Naive thymus-derived CD4-positive, alpha-beta T cell (primary cell): Measurements from ENCODE around the gene TRMT1L. TPM values are rescaled to one million over a fixed set of nuclear protein-coding genes. Genes with fewer than 3 reads are reported as not detected.

Experiments
- ATAC-seq: fragments of 150-1000 bp; cut with Tn5 transposase; 2 replicates; pipeline ENCODE4 v1.10.0; 2021; ENCODE audit warnings: mild to moderate bottlenecking, moderate library complexity
- CTCF ChIA-PET: fragments of 350-600 bp; sonication (Branson Sonifier 250); formaldehyde crosslinking; loops from one replicate; lab custom pipeline; 2021; ENCODE audit warnings: antibody characterized with exemption; lab: Charles Lee
- POLR2A ChIA-PET: fragments of 350-600 bp; sonication (Branson Sonifier 250); formaldehyde crosslinking; loops from one replicate; lab custom pipeline; 2021; ENCODE audit warnings: antibody characterized with exemption, inconsistent platforms; lab: Charles Lee
- DNase-seq, 9 donors: peaks; one replicate each; pipeline versions ENCODE4 v3.0.0 to v3.0.0-alpha.2; 2020 to 2022; ENCODE audit warnings: mixed read lengths in 1 of 9
- H3K27ac ChIP-seq: one replicate; pipeline ENCODE4 v1.7.0; 2013; ENCODE audit warnings: mild to moderate bottlenecking, low read depth, low read length, moderate library complexity
- H3K27me3 ChIP-seq, 2 donors: one replicate each; pipeline ENCODE4 v1.7.0; 2013; ENCODE audit warnings: low read length in 2 of 2, mild to moderate bottlenecking in 2 of 2, moderate library complexity in 2 of 2; ENCODE audit not compliant: control insufficient read depth in 2 of 2, insufficient read depth in 2 of 2
- H3K36me3 ChIP-seq, 3 experiments: 1 replicate in 2 of 3; 2 replicates in 1 of 3; pipeline ENCODE4 v1.7.0; 2013; ENCODE audit warnings: low read length in 3 of 3, mild to moderate bottlenecking in 3 of 3, moderate library complexity in 1 of 3; ENCODE audit not compliant: insufficient read depth in 3 of 3, control insufficient read depth in 2 of 3
- H3K4me1 ChIP-seq, 2 donors: one replicate each; pipeline ENCODE4 v1.7.0; 2013; ENCODE audit warnings: low read length in 2 of 2, mild to moderate bottlenecking in 2 of 2, moderate library complexity in 1 of 2; ENCODE audit not compliant: control insufficient read depth in 2 of 2, insufficient read depth in 2 of 2
- H3K4me3 ChIP-seq: 2 replicates; pipeline ENCODE4 v1.7.0; 2013; ENCODE audit warnings: mild to moderate bottlenecking, low read length
- H3K9me3 ChIP-seq, 3 experiments: 1 replicate in 2 of 3; 2 replicates in 1 of 3; pipeline ENCODE4 v1.7.0; 2013; ENCODE audit warnings: low read length in 3 of 3; ENCODE audit not compliant: control insufficient read depth in 2 of 3
- H3K27ac Mint-ChIP-seq, 9 donors: one replicate each; pipeline ENCODE4 v1.8.0; 2020 to 2022; ENCODE audit warnings: mixed read lengths in 9 of 9, mild to moderate bottlenecking in 8 of 9, moderate library complexity in 5 of 9, inconsistent platforms in 2 of 9
- H3K27me3 Mint-ChIP-seq, 5 donors: one replicate each; pipeline ENCODE4 v1.8.0; 2021 to 2022; ENCODE audit warnings: mixed read lengths in 5 of 5, mild to moderate bottlenecking in 1 of 5
- H3K36me3 Mint-ChIP-seq, 5 donors: one replicate each; pipeline ENCODE4 v1.8.0; 2020 to 2022; ENCODE audit warnings: mixed read lengths in 5 of 5, mild to moderate bottlenecking in 3 of 5, inconsistent platforms in 1 of 5
- H3K4me1 Mint-ChIP-seq, 7 donors: one replicate each; pipeline ENCODE4 v1.8.0; 2020 to 2022; ENCODE audit warnings: mixed read lengths in 7 of 7, mild to moderate bottlenecking in 3 of 7, inconsistent platforms in 1 of 7
- H3K4me3 Mint-ChIP-seq, 10 donors: one replicate each; pipeline ENCODE4 v1.8.0; 2020 to 2022; ENCODE audit warnings: mild to moderate bottlenecking in 10 of 10, mixed read lengths in 10 of 10, moderate library complexity in 6 of 10, inconsistent platforms in 2 of 10
- H3K9me3 Mint-ChIP-seq, 11 donors: one replicate each; pipeline ENCODE4 v1.8.0; 2020 to 2022; ENCODE audit warnings: mixed read lengths in 11 of 11, mild to moderate bottlenecking in 4 of 11, inconsistent platforms in 1 of 11, moderate library complexity in 1 of 11
- intact Hi-C, 2 donors: fragments of 100-400 bp; cut with micrococcal nuclease; formaldehyde crosslinking; loops; one replicate each; pipeline ENCODE4 v1.15.1; 2023
- polyA plus RNA-seq, 2 donors: library from polyadenylated mRNA; unstranded; fragments of 300-500 nt; fragmentation: Illumina TruSeq; gene quantifications; one replicate each; pipeline ENCODE4 v1.2.3, GENCODE V29; 2021
- total RNA-seq, 6 experiments: library from RNA in 5 of 6; stranded (reverse) in 5 of 6; gene quantifications; 1 replicate in 5 of 6; 2 replicates in 1 of 6; pipeline ENCODE4 v1.2.3 and lab custom pipeline; 2021 to 2026

Gene TRMT1L
- total and polyA plus RNA-seq, 7 experiments from 2014 or later: 11.6 to 33.9 (median 19.5) TPM

- CTCF ChIA-PET: no interaction called here
- POLR2A ChIA-PET: interaction anchor here (1.2 kb wide), 1 partner anchor 10 kb away, joined by 3 read pairs; the partner anchor contains the start of genes SWT1 and TRMT1L
- Mint-ChIP-seq H3K4me3 (no peak overlapping the region), H3K4me1 (peaks cover 0 to 20% (median 5%) of the 10 kb centered on the region in 7 donors), H3K27ac (peak overlapping the region in 2 of 9 donors; percentile 6 to 56), H3K9me3 (no peaks in the 10 kb centered on the region), H3K27me3 (no peaks in the 10 kb centered on the region), H3K36me3 (peaks cover under 1 to 48% (median 11%) of the 10 kb centered on the region in 5 donors)
- intact Hi-C loops: no loop called here
- Histone ChIP-seq H3K36me3 (no peaks in the 10 kb centered on the region), H3K4me3 (no peak overlapping the region), H3K9me3 (no peaks in the 10 kb centered on the region), H3K27ac (no peak overlapping the region), H3K4me1 (peaks cover 0 to 4% of the 10 kb centered on the region in 2 donors), H3K27me3 (no peaks in the 10 kb centered on the region)
- no peak for DNase-seq
- no peak for ATAC-seq
Measured at GRCh38 chr1:185166106-185166505, 9.4 kb upstream of the TRMT1L start.

- H3K36me3 ChIP-seq: peaks cover 0 to under 1% (median 0%) of the 10 kb centered on the region in 3 experiments
- Mint-ChIP-seq H3K4me3 (no peak overlapping the region), H3K36me3 (peaks cover under 1 to 36% (median 8%) of the 10 kb centered on the region in 5 donors), H3K4me1 (peaks cover 9 to 40% (median 13%) of the 10 kb centered on the region in 7 donors), H3K9me3 (no peaks in the 10 kb centered on the region), H3K27ac (no peak overlapping the region), H3K27me3 (no peaks in the 10 kb centered on the region)
- no peak overlapping the region for H3K4me3 ChIP-seq
- H3K4me1 ChIP-seq: peaks cover 0 to 5% of the 10 kb centered on the region in 2 donors
- ChIA-PET CTCF (no interaction called here), POLR2A (no interaction called here)
- H3K27ac ChIP-seq: no peak overlapping the region
- H3K27me3 ChIP-seq: no peaks in the 10 kb centered on the region
- H3K9me3 ChIP-seq: no peaks in the 10 kb centered on the region
- intact Hi-C loops: no loop called here
- DNase-seq (no peak), ATAC-seq (no peak)
Measured at GRCh38 chr1:185162491-185162890, 5.7 kb upstream of the TRMT1L start.

DNA sequence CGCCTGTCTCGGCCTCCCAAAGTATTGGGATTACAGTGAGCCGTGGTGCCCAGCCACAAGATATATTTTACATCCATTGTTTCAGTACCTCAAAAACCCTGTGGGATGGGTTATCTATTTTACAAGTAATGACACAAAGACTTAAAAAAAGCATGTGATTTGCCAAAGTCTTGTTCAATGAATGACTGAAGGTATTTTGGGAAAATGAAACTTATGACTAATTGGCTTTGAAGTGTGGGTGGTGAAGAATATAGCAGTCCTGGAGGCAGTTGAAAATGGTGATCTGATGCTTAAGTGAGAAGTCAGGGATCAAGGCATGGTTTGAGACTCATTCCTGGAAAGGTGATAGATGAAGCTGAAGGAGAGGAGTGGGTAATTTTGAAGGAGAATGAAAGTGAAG is 3.2 kb upstream of the TRMT1L start:
- no peak overlapping the region for H3K4me3 ChIP-seq
- Mint-ChIP-seq H3K9me3 (no peaks in the 10 kb centered on the region), H3K27me3 (no peaks in the 10 kb centered on the region), H3K4me1 (peaks cover 17 to 44% (median 27%) of the 10 kb centered on the region in 7 donors), H3K27ac (peak overlapping the region in 1 of 9 donors; percentile 19), H3K36me3 (peaks cover 0 to 17% (median 3%) of the 10 kb centered on the region in 5 donors), H3K4me3 (peak overlapping the region in 1 of 10 donors; percentile 38)
- ATAC-seq (no peak), DNase-seq (no peak)
- H3K27ac ChIP-seq: no peak overlapping the region
- no peaks in the 10 kb centered on the region for H3K9me3 ChIP-seq
- peaks cover 9 to 13% of the 10 kb centered on the region in 2 donors for H3K4me1 ChIP-seq
- intact Hi-C loops: loop anchor here (5.0 to 10.0 kb wide), 7 partner anchors 125 to 1203 kb away; partner anchors contain the start of genes PRG4 (in 1 of the 2) and TSEN15 (in 1 of the 2)
- peaks cover 0 to 11% (median 0%) of the 10 kb centered on the region in 3 experiments for H3K36me3 ChIP-seq
- H3K27me3 ChIP-seq: no peaks in the 10 kb centered on the region
- ChIA-PET POLR2A (interaction anchor here (1.2 kb wide), 1 partner anchor 405 kb away, joined by 3 read pairs; the partner anchor contains the start of gene EDEM3), CTCF (interaction anchor here (0.6 kb wide), 1 partner anchor 426 kb away, joined by 3 read pairs; no protein-coding TSS in a partner anchor)

- H3K27ac Mint-ChIP-seq: no peak overlapping the region
- no peaks in the 10 kb centered on the region for H3K9me3 Mint-ChIP-seq
- H3K27me3 Mint-ChIP-seq: no peaks in the 10 kb centered on the region
- H3K4me1 ChIP-seq: peaks cover 9 to 20% of the 10 kb centered on the region in 2 donors
- intact Hi-C loops: loop anchor here (5.0 to 10.0 kb wide), 7 partner anchors 126 to 1201 kb away; partner anchors contain the start of genes PRG4 (in 1 of the 2) and TSEN15 (in 1 of the 2)
- H3K27me3 ChIP-seq: no peaks in the 10 kb centered on the region
- H3K4me3 ChIP-seq: no peak overlapping the region
- DNase-seq: no peak
- POLR2A ChIA-PET: interaction anchor here (1.2 to 4.2 kb wide), 4 partner anchors 10 to 404 kb away, joined by 3 to 33 read pairs (median 10); partner anchors contain the start of genes EDEM3 and IVNS1ABP
- no peaks in the 10 kb centered on the region for H3K9me3 ChIP-seq
- peaks cover 0 to 11% (median 3%) of the 10 kb centered on the region in 5 donors for H3K36me3 Mint-ChIP-seq
- peaks cover 0 to 11% (median 0%) of the 10 kb centered on the region in 3 experiments for H3K36me3 ChIP-seq
- peak overlapping the region in 8 of 10 donors; percentile 44 to 100 (median 98) for H3K4me3 Mint-ChIP-seq
- CTCF ChIA-PET: interaction anchor here (0.6 to 1.4 kb wide), 2 partner anchors 357 to 522 kb away, joined by 3 to 5 read pairs; no protein-coding TSS in a partner anchor
- no peak for ATAC-seq
- H3K27ac ChIP-seq: no peak overlapping the region
- H3K4me1 Mint-ChIP-seq: peaks cover 17 to 52% (median 38%) of the 10 kb centered on the region in 7 donors
Measured at GRCh38 chr1:185158800-185159199, 2.0 kb upstream of the TRMT1L start.

DNA sequence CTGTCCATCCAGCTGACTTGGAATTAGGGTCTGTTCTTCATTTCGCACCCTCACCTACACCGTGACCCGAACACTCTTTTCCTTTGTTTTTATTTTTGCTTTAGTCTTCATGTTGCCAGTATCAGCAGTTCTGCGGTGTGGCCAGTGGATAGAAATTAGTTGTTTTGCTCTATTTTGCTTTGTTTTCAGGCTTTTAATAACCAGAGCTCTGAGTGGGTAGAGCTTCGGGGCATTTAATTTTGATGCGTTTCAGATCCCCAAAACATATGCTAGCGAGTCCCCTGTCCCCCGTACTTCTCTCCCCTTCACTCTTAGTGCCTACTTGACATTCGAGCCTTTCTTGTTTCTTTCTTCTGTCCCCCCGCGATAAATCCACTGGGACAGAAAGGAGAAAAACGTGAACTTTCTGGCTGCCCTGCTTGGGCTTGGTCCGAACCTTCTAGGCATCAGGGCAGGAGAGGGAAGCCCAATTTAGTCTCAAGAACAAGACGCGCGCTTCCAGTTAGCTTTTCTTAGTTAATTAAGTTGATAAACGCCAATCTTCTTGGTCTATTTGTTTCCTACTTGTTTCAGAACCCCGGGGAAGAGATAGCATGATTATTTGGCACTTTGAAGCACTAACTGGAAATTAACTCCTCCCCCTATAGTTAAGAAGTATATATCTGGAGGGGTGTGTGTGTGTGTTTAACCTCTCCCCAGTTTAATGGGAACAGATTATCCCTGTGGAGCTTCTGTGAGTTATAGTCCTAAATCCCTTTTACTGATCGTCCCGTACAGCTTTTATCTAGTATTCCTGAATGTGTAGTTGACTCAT is 1.1 kb upstream of the TRMT1L start:
- ATAC-seq: no peak
- H3K27ac ChIP-seq: peak overlapping the region; percentile 97
- peak overlapping the region; percentile 88 for H3K4me3 ChIP-seq
- peak in 4 of 9 donors; percentile 8 to 15 (median 9) for DNase-seq
- ChIA-PET CTCF (interaction anchor here (0.7 to 2.0 kb wide), 3 partner anchors 13 to 523 kb away, joined by 3 to 11 read pairs (median 5); no protein-coding TSS in a partner anchor), POLR2A (interaction anchor here (0.7 to 4.2 kb wide), 7 partner anchors 11 to 1217 kb away, joined by 4 to 33 read pairs (median 7); partner anchors contain the start of genes EDEM3, IVNS1ABP, RNF2 and TPR)
- peaks cover 9 to 20% of the 10 kb centered on the region in 2 donors for H3K4me1 ChIP-seq
- H3K9me3 Mint-ChIP-seq: no peaks in the 10 kb centered on the region
- peaks cover 23 to 59% (median 48%) of the 10 kb centered on the region in 7 donors for H3K4me1 Mint-ChIP-seq
- peak overlapping the region; percentile 97 to 100 (median 98) for H3K4me3 Mint-ChIP-seq
- intact Hi-C loops: loop anchor here (1.0 to 10.0 kb wide), 21 partner anchors 12 to 1687 kb away; partner anchors contain the start of genes ARPC5 (in 2 of the 2), IVNS1ABP (in 2 of the 2), ODR4 (in 2 of the 2) and RNF2 (in 2 of the 2)
- H3K9me3 ChIP-seq: no peaks in the 10 kb centered on the region
- no peaks in the 10 kb centered on the region for H3K27me3 ChIP-seq
- peaks cover 0 to 11% (median 0%) of the 10 kb centered on the region in 3 experiments for H3K36me3 ChIP-seq
- H3K27ac Mint-ChIP-seq: peak overlapping the region; percentile 96 to 100 (median 98)
- H3K36me3 Mint-ChIP-seq: peaks cover 0 to 5% (median 4%) of the 10 kb centered on the region in 5 donors
- H3K27me3 Mint-ChIP-seq: no peaks in the 10 kb centered on the region
